ENCODE measurements around the gene TMEM209.
"Not testable (repeated sequence)": the region's sequence is repeated elsewhere in the genome, so short reads cannot be mapped to it uniquely, and the experiment has no call there.

GRCh38 chr7:130184349-130184748 is 20.9 kb downstream of the TMEM209 start:
- not testable (repeated sequence) for TF ChIP-seq POLR2AphosphoS5 (IDR thresholded peaks at IDR 0.05; ENCODE audit: borderline replicate concordance, low read depth, low read length); EZH2 (IDR thresholded peaks at IDR 0.05)

All from SK-N-MC (cell line).